BLaER1 treated with 17β-estradiol and CSF1 and Interleukin-3, amounts not matched to agents 10 nM and 100 nM (cell line): ENCODE results near the gene TMEM38B.

Experiments
- H3K27ac ChIP-seq, 11 experiments: shearing (Covaris generic); formaldehyde crosslinking; 2 replicates each; pipeline ENCODE4 v1.8.1; 2022
- H3K27me3 ChIP-seq, 11 experiments: shearing (Covaris generic); formaldehyde crosslinking; 2 replicates each; pipeline ENCODE4 v1.8.1; 2022
- H3K36me3 ChIP-seq, 11 experiments: shearing (Covaris generic); formaldehyde crosslinking; 2 replicates each; pipeline ENCODE4 v1.8.1; 2022
- H3K4me1 ChIP-seq, 10 experiments: shearing (Covaris generic); formaldehyde crosslinking; 2 replicates each; pipeline ENCODE4 v1.8.1; 2022
- H3K4me2 ChIP-seq, 11 experiments: shearing (Covaris generic); formaldehyde crosslinking; 2 replicates each; pipeline ENCODE4 v1.8.1; 2022
- H3K4me3 ChIP-seq, 10 experiments: shearing (Covaris generic); formaldehyde crosslinking; 2 replicates each; pipeline ENCODE4 v1.8.1; 2022
- H3K9ac ChIP-seq, 11 experiments: shearing (Covaris generic); formaldehyde crosslinking; 2 replicates each; pipeline ENCODE4 v1.8.1; 2022
- H3K9me3 ChIP-seq, 11 experiments: shearing (Covaris generic); formaldehyde crosslinking; replicated peaks in 1 of 11; 2 replicates each; pipeline ENCODE4 v1.8.1; 2022
- H4K20me1 ChIP-seq, 11 experiments: shearing (Covaris generic); formaldehyde crosslinking; 2 replicates each; pipeline ENCODE4 v1.8.1; 2022
- Cebpa-rat ChIP-seq, 11 experiments: shearing (Covaris generic); IDR thresholded peaks; 2 replicates each; pipeline ENCODE4 v1.8.1; 2022

The TMEM38B gene

GRCh38 chr9:105694190-105694847, at the start of gene TMEM38B:
TMEM38B (plus strand) TSS chr9:105694541; CDS start chr9:105694661, 120 bp downstream.
- Histone ChIP-seq H3K4me1 (peaks cover 19 to 25% (median 21%) of the 10 kb centered on the region in 10 experiments), H3K4me2 (peak within 1 kb of the TSS; percentile 87 to 99 (median 93)), H4K20me1 (peaks cover 0 to 6% (median 0%) of the 10 kb centered on the region in 11 experiments; a peak in 3 of 22 replicates), H3K27ac (peak within 1 kb of the TSS in 7 of 11 experiments; percentile 32 to 59 (median 51); a peak in 9 of 22 replicates), H3K4me3 (peak within 1 kb of the TSS; percentile 61 to 77 (median 71)), H3K9ac (peak within 1 kb of the TSS; percentile 62 to 79 (median 75)), H3K27me3 (peaks cover 20 to 45% (median 39%) of the 10 kb centered on the region in 11 experiments), H3K9me3 (no peaks in the 10 kb centered on the region), H3K36me3 (no peaks in the 10 kb centered on the region)
- no peak for TF ChIP-seq Cebpa-rat (IDR thresholded peaks at IDR 0.05)

GRCh38 chr9:105646879-105647594, 47.3 kb upstream of the TMEM38B start:
- Histone ChIP-seq H3K9ac (no peak overlapping the region), H3K4me2 (peak overlapping the region in 2 of 11 experiments; percentile 8 to 31; a peak in 3 of 22 replicates), H3K4me3 (no peak overlapping the region), H3K27me3 (no peaks in the 10 kb centered on the region), H3K36me3 (peaks cover 0 to 10% (median 0%) of the 10 kb centered on the region in 11 experiments; a peak in 1 of 22 replicates), H3K27ac (no peak overlapping the region), H4K20me1 (no peaks in the 10 kb centered on the region), H3K4me1 (peaks cover 0 to 10% (median 3%) of the 10 kb centered on the region in 10 experiments; a peak in 6 of 20 replicates), H3K9me3 (peaks cover 0 to 8% (median 0%) of the 10 kb centered on the region in 11 experiments; a peak in 3 of 22 replicates)
- TF ChIP-seq Cebpa-rat (IDR thresholded peaks at IDR 0.05) = no peak

- H3K4me2 ChIP-seq = peak overlapping the region in 2 of 11 experiments; percentile 8 to 31; a peak in 3 of 22 replicates
- H3K27me3 ChIP-seq = no peaks in the 10 kb centered on the region
- H3K9me3 ChIP-seq = peaks cover 0 to under 1% (median 0%) of the 10 kb centered on the region in 11 experiments; a peak in 1 of 22 replicates
- peaks cover 0 to 3% (median 0%) of the 10 kb centered on the region in 11 experiments; a peak in 1 of 22 replicates for H3K36me3 ChIP-seq
- H3K27ac ChIP-seq = no peak overlapping the region
- peaks cover 0 to 10% (median 3%) of the 10 kb centered on the region in 10 experiments; a peak in 6 of 20 replicates for H3K4me1 ChIP-seq
- H3K4me3 ChIP-seq = no peak overlapping the region
- TF ChIP-seq Cebpa-rat (IDR thresholded peaks at IDR 0.05) = no peak
- no peaks in the 10 kb centered on the region for H4K20me1 ChIP-seq
- no peak overlapping the region for H3K9ac ChIP-seq
Measured at GRCh38 chr9:105647595-105648349, 46.6 kb upstream of the TMEM38B start.

DNA sequence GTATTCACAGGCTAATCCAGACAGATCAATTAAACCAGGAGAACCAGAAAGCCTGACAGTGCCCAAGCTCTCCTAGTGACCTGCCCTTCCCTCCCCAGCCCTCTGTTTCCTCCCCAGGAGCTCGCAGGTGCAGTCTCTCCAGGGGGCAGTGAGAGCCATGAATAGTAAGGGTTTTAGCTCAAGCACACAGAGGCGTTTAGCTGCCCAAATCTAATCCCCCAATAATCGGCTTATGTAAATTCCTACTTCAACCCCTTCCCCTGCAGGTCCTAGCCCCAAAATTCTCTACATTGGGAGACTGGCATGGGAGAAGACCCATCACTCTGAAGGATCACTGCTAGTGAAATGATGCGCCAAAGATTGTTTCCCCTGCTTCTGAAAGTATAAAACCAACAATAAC, 42.5 kb upstream of the TMEM38B start:
- H3K4me3 ChIP-seq = no peak overlapping the region
- TF ChIP-seq Cebpa-rat (IDR thresholded peaks at IDR 0.05) = no peak
- peaks cover 3 to 20% (median 10%) of the 10 kb centered on the region in 10 experiments; a peak in 12 of 20 replicates for H3K4me1 ChIP-seq
- H4K20me1 ChIP-seq = 0 out of 22 replicates have a peak, but pooled peaks cover 0 to 11% (median 0%) of the 10 kb centered on the region in 11 experiments
- no peak overlapping the region for H3K9ac ChIP-seq
- H3K9me3 ChIP-seq = no peaks in the 10 kb centered on the region
- H3K27me3 ChIP-seq = peaks cover 21 to 32% (median 28%) of the 10 kb centered on the region in 11 experiments
- H3K4me2 ChIP-seq = no peak overlapping the region
- no peaks in the 10 kb centered on the region for H3K36me3 ChIP-seq
- no peak overlapping the region for H3K27ac ChIP-seq

- no peaks in the 10 kb centered on the region for H3K36me3 ChIP-seq
- H3K4me3 ChIP-seq = peak overlapping the region; percentile 43 to 66 (median 52)
- no peak overlapping the region for H3K27ac ChIP-seq
- peaks cover 32 to 51% (median 45%) of the 10 kb centered on the region in 11 experiments for H3K27me3 ChIP-seq
- TF ChIP-seq Cebpa-rat (IDR thresholded peaks at IDR 0.05) = no peak
- H3K9ac ChIP-seq = peak overlapping the region in 5 of 11 experiments; percentile 11 to 30 (median 29); a peak in 2 of 22 replicates
- H3K4me2 ChIP-seq = peak overlapping the region; percentile 65 to 92 (median 79)
- H3K4me1 ChIP-seq = peaks cover 0 to 11% (median 8%) of the 10 kb centered on the region in 10 experiments; a peak in 10 of 20 replicates
- peaks cover 0 to 11% (median 0%) of the 10 kb centered on the region in 11 experiments; a peak in 1 of 22 replicates for H4K20me1 ChIP-seq
- no peaks in the 10 kb centered on the region for H3K9me3 ChIP-seq
Measured at GRCh38 chr9:105656131-105656921, 38.0 kb upstream of the TMEM38B start.

GRCh38 chr9:105658351-105658750, 36.0 kb upstream of the TMEM38B start:
- H3K4me3 ChIP-seq = no peak overlapping the region
- H3K27ac ChIP-seq = no peak overlapping the region
- peaks cover 32 to 51% (median 45%) of the 10 kb centered on the region in 11 experiments for H3K27me3 ChIP-seq
- peaks cover 0 to 12% (median 9%) of the 10 kb centered on the region in 10 experiments; a peak in 10 of 20 replicates for H3K4me1 ChIP-seq
- no peaks in the 10 kb centered on the region for H3K36me3 ChIP-seq
- H4K20me1 ChIP-seq = peaks cover 0 to 11% (median 0%) of the 10 kb centered on the region in 11 experiments; a peak in 1 of 22 replicates
- no peak overlapping the region for H3K4me2 ChIP-seq
- TF ChIP-seq Cebpa-rat (IDR thresholded peaks at IDR 0.05) = no peak
- no peak overlapping the region for H3K9ac ChIP-seq
- no peaks in the 10 kb centered on the region for H3K9me3 ChIP-seq

DNA sequence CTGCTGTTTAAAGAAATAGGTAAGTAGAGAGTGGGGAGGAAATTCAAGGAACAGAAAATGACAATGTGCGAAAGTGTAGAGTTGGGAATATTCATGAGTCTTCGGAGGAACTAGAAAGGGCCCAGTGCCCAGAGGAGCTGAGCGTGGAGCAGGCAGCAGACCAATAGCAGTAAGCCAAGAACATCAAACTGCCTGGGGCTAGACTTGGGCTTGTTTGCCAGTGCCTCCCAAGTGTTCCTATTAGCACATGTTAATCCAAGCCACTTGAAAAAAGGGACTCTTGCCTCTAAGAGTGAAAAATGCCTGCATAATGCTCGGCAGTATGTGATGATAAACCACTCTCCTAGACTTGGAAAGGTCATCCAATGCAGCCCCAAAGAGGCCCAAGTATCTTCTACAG, 33.3 kb upstream of the TMEM38B start:
- peaks cover 0 to 9% (median 7%) of the 10 kb centered on the region in 10 experiments; a peak in 10 of 20 replicates for H3K4me1 ChIP-seq
- no peaks in the 10 kb centered on the region for H3K9me3 ChIP-seq
- H3K4me2 ChIP-seq = no peak overlapping the region
- no peaks in the 10 kb centered on the region for H3K36me3 ChIP-seq
- H3K27ac ChIP-seq = no peak overlapping the region
- H3K27me3 ChIP-seq = peaks cover 18 to 30% (median 25%) of the 10 kb centered on the region in 11 experiments
- H3K9ac ChIP-seq = no peak overlapping the region
- H4K20me1 ChIP-seq = peaks cover 0 to 7% (median 0%) of the 10 kb centered on the region in 11 experiments; a peak in 1 of 22 replicates
- no peak overlapping the region for H3K4me3 ChIP-seq
- no peak for TF ChIP-seq Cebpa-rat (IDR thresholded peaks at IDR 0.05)
